Fibroblast of villous mesenchyme (primary cell): Measurements from ENCODE around the gene DNAH12. TPM values are rescaled to one million over a fixed set of nuclear protein-coding genes. Genes with fewer than 3 reads are reported as not detected.
A peak's percentile ranks its signal among the peaks of the same experiment; 100 is the strongest.
"Not testable (repeated sequence)": the region's sequence is repeated elsewhere in the genome, so short reads cannot be mapped to it uniquely, and the experiment has no call there.

Experiments used
- DNase-seq: peaks from one replicate; pipeline ENCODE4 v3.0.0-alpha.2; 2010; ENCODE audit warnings: low read depth
- H3K4me3 ChIP-seq: 2 replicates; pipeline ENCODE4 v1.5.1; 2011; ENCODE audit warnings: low read depth, mild to moderate bottlenecking, low read length
- total RNA-seq: library from RNA; depleted of rRNA; stranded (reverse); fragments of >200 nt; gene quantifications from 2 replicates; pipeline ENCODE4 v1.2.3, GENCODE V29; 2012
- TF ChIP-seq, protein P1 (sequence below): IDR thresholded peaks from 2 replicates; pipeline ENCODE4 v1.5.1; 2012; ENCODE audit warnings: low read depth, mild to moderate bottlenecking, low read length; ENCODE audit not compliant: insufficient read depth

DNAH12 gene
- total RNA-seq, 1 donor: under 0.01 TPM

DNA sequence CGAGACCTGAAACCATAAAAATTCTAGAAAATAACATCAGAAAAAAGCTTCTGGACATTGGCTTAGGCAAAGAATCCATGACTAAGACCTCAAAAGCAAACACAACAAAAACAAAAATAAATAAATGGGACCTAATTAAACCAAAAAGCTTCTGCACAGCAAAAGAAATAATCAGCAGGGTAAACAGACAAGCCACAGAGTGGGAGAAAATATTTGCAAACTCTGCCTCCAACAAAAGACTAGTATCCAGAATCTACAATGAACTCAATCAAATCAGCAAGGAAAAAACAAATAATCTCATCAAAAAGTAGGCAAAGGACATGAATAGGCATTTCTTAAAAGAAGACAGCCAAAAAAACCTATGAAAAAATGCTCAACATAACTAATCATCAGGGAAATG, 59.6 kb downstream of the DNAH12 start:
- TF ChIP-seq, protein P1, sequence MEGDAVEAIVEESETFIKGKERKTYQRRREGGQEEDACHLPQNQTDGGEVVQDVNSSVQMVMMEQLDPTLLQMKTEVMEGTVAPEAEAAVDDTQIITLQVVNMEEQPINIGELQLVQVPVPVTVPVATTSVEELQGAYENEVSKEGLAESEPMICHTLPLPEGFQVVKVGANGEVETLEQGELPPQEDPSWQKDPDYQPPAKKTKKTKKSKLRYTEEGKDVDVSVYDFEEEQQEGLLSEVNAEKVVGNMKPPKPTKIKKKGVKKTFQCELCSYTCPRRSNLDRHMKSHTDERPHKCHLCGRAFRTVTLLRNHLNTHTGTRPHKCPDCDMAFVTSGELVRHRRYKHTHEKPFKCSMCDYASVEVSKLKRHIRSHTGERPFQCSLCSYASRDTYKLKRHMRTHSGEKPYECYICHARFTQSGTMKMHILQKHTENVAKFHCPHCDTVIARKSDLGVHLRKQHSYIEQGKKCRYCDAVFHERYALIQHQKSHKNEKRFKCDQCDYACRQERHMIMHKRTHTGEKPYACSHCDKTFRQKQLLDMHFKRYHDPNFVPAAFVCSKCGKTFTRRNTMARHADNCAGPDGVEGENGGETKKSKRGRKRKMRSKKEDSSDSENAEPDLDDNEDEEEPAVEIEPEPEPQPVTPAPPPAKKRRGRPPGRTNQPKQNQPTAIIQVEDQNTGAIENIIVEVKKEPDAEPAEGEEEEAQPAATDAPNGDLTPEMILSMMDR: no peak
- DNase-seq: no peak
- H3K4me3 ChIP-seq: no peak overlapping the region

DNA sequence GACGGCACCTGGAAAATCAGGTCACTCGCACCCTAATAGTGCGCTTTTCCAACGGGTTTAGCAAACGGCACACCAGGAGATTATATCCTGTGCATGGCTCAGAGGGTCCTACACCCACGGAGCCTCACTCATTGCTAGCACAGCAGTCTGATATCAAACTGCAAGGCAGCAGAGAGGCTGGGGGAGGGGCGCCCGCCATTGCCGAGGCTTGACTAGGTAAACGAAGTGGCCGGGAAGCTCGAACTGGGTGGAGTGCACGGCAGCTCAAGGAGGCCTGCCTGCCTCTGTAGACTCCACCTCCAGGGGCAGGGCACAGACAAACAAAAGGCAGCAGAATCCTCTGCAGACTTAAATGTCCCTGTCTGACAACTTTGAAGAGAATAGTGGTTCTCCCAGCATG, 67.0 kb downstream of the DNAH12 start:
- not testable (repeated sequence) for DNase-seq, H3K4me3 ChIP-seq

DNA sequence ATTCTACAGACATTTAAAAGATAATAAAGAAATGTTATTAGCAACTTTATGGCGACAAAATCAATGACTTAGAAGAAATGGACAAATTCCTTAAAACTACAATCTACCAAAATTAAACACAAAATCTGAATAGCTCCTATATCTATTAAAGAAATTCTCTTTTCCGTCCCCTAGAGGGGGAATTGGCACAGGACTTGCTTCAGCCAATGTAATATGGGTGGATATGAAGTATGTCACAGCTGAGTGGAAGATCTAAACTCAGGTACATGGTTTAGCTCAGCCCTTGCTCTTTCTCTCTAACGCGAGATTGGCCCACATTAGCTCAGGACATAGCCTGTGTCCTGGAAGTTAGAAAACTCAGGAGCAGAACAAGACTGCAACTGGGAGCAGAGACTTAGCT, 79.3 kb downstream of the DNAH12 start:
- no peak overlapping the region for H3K4me3 ChIP-seq
- TF ChIP-seq, protein P1: peak; percentile 19
- DNase-seq: peak; percentile 4

DNA sequence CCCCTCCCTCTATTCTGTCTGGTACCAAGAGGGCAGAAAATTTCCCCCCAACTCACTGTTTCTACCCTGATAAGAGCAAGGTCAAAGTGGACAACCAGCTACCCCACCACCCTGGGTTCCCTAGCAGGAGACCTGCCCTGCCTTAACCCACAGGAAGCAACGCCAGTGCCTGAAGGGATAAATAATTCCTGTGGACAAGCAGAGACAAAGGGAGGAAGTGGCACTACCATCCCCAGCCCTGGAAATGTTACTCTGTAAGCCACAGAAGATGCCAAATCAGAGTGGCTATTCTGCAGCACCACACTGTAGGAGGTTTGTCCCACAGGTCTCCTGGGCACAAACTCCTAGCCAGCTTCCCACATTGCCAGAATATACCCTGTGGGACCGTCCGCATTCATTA, 80.1 kb downstream of the DNAH12 start:
- TF ChIP-seq, protein P1: no peak
- DNase-seq: no peak
- H3K4me3 ChIP-seq: no peak overlapping the region

DNA sequence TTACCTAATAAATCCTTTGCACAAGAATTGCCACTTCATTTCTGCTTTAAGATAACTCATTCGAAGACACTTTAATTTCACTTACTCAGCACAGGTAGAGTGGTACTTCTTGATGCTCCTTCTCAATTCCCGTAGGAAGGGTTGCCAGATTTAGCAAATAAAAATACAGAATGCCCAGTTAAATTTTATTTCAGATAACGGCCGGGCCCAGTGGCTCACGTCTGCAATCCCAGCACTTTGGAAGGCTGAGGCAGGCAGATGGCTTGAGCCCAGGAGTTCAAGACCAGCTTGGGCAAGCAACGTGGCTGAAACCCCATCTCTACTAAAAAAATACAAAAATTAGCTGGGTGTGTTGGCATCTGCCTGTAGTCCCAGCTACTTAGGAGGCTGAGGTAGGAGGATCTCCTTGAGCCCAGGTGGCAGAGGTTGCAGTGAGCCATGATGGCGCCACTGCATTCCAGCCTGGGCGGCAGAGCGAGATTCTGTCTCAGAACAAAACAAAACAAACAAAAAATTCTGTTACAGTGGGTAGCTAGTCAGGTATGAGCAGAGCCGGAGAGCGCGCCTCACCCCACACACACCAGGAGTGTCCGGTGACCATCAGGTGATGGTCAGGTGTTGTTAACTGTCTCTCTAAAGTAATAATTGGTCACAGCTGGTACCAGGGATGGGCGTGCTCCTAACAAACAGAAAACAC, 92.8 kb downstream of the DNAH12 start:
- TF ChIP-seq, protein P1: no peak
- no peak overlapping the region for H3K4me3 ChIP-seq

DNA sequence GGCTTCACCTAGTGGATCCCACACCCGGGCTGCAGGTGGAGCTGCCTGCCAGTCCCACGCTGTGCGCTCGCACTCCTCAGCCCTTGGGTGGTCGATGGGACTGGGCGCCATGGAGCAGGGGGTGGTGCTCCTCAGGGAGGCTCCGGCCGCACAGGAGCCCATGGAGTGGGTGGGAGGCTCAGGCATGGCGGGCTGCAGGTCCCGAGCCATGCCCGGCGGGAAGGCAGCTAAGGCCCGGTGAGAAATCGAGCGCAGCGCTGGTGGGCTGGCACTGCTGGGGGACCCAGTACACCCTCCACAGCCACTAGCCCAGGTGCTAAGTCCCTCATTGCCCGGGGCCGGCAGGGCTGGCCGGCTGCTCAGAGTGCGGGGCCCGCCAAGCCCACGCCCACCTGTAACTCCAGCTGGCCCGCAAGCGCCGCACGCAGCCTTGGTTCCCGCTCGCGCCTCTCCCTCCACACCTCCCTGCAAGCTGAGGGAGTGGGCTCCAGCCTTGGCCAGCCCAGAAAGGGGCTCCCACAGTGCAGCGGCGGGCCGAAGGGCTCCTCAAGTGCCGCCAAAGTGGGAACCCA, 94.8 kb downstream of the DNAH12 start:
- not testable (repeated sequence) for DNase-seq, H3K4me3 ChIP-seq

More for the DNA sequence above, 92.8 kb downstream of the DNAH12 start:
- DNase-seq: no peak

DNA sequence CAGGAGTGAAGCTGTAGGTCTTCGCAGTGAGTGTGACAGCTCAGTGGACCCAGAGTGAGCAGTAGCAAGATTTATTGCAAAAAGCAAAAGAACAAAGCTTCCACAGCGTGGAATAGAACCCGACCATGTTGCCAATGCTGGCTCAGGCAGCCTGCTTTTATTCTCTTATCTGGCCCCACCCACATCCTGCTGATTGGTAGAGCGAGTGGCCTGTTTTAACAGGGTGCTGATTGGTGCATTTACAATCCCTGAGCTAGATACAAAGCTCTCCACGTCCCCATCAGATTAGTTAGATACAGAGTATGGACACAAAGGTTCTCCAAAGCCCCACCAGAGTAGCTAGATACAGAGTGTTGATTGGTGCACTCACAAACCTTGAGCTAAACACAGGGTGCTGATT, 95.7 kb downstream of the DNAH12 start:
- not testable (repeated sequence) for H3K4me3 ChIP-seq, DNase-seq

DNA sequence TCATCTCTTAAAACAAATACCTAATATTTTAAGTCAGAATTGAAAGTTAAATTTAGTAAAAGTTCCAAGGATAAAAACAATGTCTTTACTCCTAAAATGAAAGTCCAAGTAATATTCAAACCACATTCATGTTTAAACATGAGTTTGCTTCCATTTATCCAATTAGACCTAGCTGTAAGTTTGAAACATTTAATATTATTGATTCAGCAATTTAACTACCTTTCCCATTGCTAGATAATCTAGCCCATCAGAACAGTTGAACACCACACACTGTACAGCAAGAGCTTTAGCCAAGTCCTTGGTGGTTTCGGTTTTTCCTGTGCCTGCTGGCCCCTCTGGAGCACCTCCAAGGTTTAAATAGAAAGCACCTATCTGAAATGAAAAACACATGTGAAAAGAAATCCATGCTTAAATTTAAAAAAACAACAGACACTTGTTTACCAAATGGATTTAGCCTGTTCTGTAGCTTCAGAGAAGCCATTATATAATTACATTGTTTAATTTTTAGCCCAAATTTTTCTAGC, 97.8 kb downstream of the DNAH12 start:
- H3K4me3 ChIP-seq: no peak overlapping the region
- DNase-seq: peak; percentile 51
- TF ChIP-seq, protein P1: no peak
